Measurements from ENCODE around the gene SIX1. TPM values are rescaled to one million over a fixed set of nuclear protein-coding genes. Genes with fewer than 3 reads are reported as not detected.
A peak's percentile ranks its signal among the peaks of the same experiment; 100 is the strongest.

SIX1 gene
- polyA plus RNA-seq, 1 of the 3 experiments (the other 2 are of a cell fraction), result 52.1 TPM

GRCh38 chr14:60622210-60622916 is 26.9 kb downstream of the SIX1 start:
- Histone ChIP-seq H3K9ac (no peak overlapping the region), H3K79me2 (ENCODE audit: insufficient read depth) (peaks cover 6% of the 10 kb centered on the region; the same call in 1 of the 2 replicates), H4K20me1 (ENCODE audit: insufficient read depth) (no peaks in the 10 kb centered on the region), H3F3A (replicated peaks; ENCODE audit: insufficient read depth) (peaks cover 10% of the 10 kb centered on the region), H3K4me1 (ENCODE audit: control insufficient read depth in 1 of 2, insufficient read depth in 2 of 2, low read depth in 1 of 2, low read length in 1 of 2) (peaks cover 0 to 15% of the 10 kb centered on the region in 2 experiments; a peak in 2 of 4 replicates), H3K9me3 (no peaks in the 10 kb centered on the region), H3K27ac (ENCODE audit: low read depth in 2 of 2, low read length in 1 of 2) (peak overlapping the region in 1 of 2 experiments; percentile 60; a peak in 2 of 4 replicates), H2AFZ (ENCODE audit: low read depth) (no peak overlapping the region), H3K4me2 (no peak overlapping the region; the same call in 1 of the 2 replicates), H3K36me3 (replicated peaks in 1 of 2; ENCODE audit: control insufficient read depth in 1 of 2, insufficient read depth in 2 of 2, low read length in 1 of 2) (no peaks in the 10 kb centered on the region), H3K9me2 (no peaks in the 10 kb centered on the region), H3K4me3 (ENCODE audit: low read depth in 2 of 2, low read length in 1 of 2) (no peak overlapping the region), H3K27me3 (ENCODE audit: insufficient read depth) (no peaks in the 10 kb centered on the region)
- no peak for DNase-seq
- WGBS (ENCODE audit: low lambda C conversion rate), result 45% methylated on average over 5 of the region's 5 CpGs
- TF ChIP-seq RFX5 (IDR thresholded peaks at IDR 0.05; ENCODE audit: low read length) (no peak), MXI1 (IDR thresholded peaks at IDR 0.05; ENCODE audit: low read depth, low read length) (no peak)
- TF ChIP-seq, protein P1, sequence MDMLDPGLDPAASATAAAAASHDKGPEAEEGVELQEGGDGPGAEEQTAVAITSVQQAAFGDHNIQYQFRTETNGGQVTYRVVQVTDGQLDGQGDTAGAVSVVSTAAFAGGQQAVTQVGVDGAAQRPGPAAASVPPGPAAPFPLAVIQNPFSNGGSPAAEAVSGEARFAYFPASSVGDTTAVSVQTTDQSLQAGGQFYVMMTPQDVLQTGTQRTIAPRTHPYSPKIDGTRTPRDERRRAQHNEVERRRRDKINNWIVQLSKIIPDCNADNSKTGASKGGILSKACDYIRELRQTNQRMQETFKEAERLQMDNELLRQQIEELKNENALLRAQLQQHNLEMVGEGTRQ (IDR thresholded peaks at IDR 0.05; ENCODE audit: borderline replicate concordance, low read depth, low read length), result no peak
- TF ChIP-seq, protein P2, sequence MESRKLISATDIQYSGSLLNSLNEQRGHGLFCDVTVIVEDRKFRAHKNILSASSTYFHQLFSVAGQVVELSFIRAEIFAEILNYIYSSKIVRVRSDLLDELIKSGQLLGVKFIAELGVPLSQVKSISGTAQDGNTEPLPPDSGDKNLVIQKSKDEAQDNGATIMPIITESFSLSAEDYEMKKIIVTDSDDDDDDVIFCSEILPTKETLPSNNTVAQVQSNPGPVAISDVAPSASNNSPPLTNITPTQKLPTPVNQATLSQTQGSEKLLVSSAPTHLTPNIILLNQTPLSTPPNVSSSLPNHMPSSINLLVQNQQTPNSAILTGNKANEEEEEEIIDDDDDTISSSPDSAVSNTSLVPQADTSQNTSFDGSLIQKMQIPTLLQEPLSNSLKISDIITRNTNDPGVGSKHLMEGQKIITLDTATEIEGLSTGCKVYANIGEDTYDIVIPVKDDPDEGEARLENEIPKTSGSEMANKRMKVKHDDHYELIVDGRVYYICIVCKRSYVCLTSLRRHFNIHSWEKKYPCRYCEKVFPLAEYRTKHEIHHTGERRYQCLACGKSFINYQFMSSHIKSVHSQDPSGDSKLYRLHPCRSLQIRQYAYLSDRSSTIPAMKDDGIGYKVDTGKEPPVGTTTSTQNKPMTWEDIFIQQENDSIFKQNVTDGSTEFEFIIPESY (IDR thresholded peaks at IDR 0.05; ENCODE audit: borderline replicate concordance, low read depth), result no peak
- TF ChIP-seq, protein P3, sequence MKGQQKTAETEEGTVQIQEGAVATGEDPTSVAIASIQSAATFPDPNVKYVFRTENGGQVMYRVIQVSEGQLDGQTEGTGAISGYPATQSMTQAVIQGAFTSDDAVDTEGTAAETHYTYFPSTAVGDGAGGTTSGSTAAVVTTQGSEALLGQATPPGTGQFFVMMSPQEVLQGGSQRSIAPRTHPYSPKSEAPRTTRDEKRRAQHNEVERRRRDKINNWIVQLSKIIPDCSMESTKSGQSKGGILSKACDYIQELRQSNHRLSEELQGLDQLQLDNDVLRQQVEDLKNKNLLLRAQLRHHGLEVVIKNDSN (IDR thresholded peaks at IDR 0.05; ENCODE audit: borderline replicate concordance, low read depth), result no peak
- CTCF ChIA-PET, result interaction anchor here (1.1 to 5.3 kb wide), 3 partner anchors 403 to 647 kb away, joined by 3 to 119 read pairs (median 4); no protein-coding TSS in a partner anchor
- POLR2A ChIA-PET, result no interaction called here

- H3K27ac ChIP-seq (ENCODE audit: low read depth in 2 of 2, low read length in 1 of 2), result no peak overlapping the region
- no peak overlapping the region for H3K4me2 ChIP-seq
- H3K9me2 ChIP-seq, result no peaks in the 10 kb centered on the region
- no peak for DNase-seq
- peaks cover 10% of the 10 kb centered on the region for H3F3A ChIP-seq (replicated peaks; ENCODE audit: insufficient read depth)
- H2AFZ ChIP-seq (ENCODE audit: low read depth), result no peak overlapping the region
- H3K27me3 ChIP-seq (ENCODE audit: insufficient read depth), result no peaks in the 10 kb centered on the region
- no peak overlapping the region for H3K4me3 ChIP-seq (ENCODE audit: low read depth in 2 of 2, low read length in 1 of 2)
- H3K79me2 ChIP-seq (ENCODE audit: insufficient read depth), result peaks cover 6% of the 10 kb centered on the region; the same call in 1 of the 2 replicates
- CTCF ChIA-PET, result interaction anchor here (1.1 to 5.3 kb wide), 2 partner anchors 404 to 631 kb away, joined by 4 to 119 read pairs; no protein-coding TSS in a partner anchor
- POLR2A ChIA-PET, result no interaction called here
- no peak overlapping the region for H3K9ac ChIP-seq
- H3K4me1 ChIP-seq (ENCODE audit: control insufficient read depth in 1 of 2, insufficient read depth in 2 of 2, low read depth in 1 of 2, low read length in 1 of 2), result peaks cover 0 to 15% of the 10 kb centered on the region in 2 experiments; a peak in 3 of 4 replicates
- no peaks in the 10 kb centered on the region for H4K20me1 ChIP-seq (ENCODE audit: insufficient read depth)
- H3K36me3 ChIP-seq (replicated peaks in 1 of 2; ENCODE audit: control insufficient read depth in 1 of 2, insufficient read depth in 2 of 2, low read length in 1 of 2), result no peaks in the 10 kb centered on the region
- H3K9me3 ChIP-seq, result no peaks in the 10 kb centered on the region
- TF ChIP-seq NFIC (IDR thresholded peaks at IDR 0.05; ENCODE audit: borderline replicate concordance), result no peak
- no peak for TF ChIP-seq ELF1 (IDR thresholded peaks at IDR 0.05)
- TF ChIP-seq REST (IDR thresholded peaks at IDR 0.05; ENCODE audit: low read depth, low read length), result no peak
- no peak for TF ChIP-seq NRF1 (IDR thresholded peaks at IDR 0.05; ENCODE audit: low read depth, low read length)
- TF ChIP-seq FOSL2 (IDR thresholded peaks at IDR 0.05; ENCODE audit: borderline replicate concordance, low read depth), result no peak
- TF ChIP-seq CHD2 (IDR thresholded peaks at IDR 0.05; ENCODE audit: low read length, partially characterized antibody), result no peak
- no peak for TF ChIP-seq JUND (IDR thresholded peaks at IDR 0.05)
- no peak for TF ChIP-seq SIN3A (IDR thresholded peaks at IDR 0.05; ENCODE audit: borderline replicate concordance, low read depth, low read length)
- TF ChIP-seq EZH2phosphoT487 (IDR thresholded peaks at IDR 0.05; ENCODE audit: borderline replicate concordance, low read depth), result no peak
- TF ChIP-seq GATA2 (CRISPR knock-in tag; IDR thresholded peaks at IDR 0.05), result no peak
- TF ChIP-seq MXI1 (IDR thresholded peaks at IDR 0.05; ENCODE audit: low read depth, low read length), result no peak
- TF ChIP-seq, protein P1 (IDR thresholded peaks at IDR 0.05; ENCODE audit: borderline replicate concordance, low read depth, low read length), result no peak
- TF ChIP-seq RXRA (IDR thresholded peaks at IDR 0.05; ENCODE audit: borderline replicate concordance, low read depth), result no peak
- TF ChIP-seq RFX5 (IDR thresholded peaks at IDR 0.05; ENCODE audit: low read length), result no peak
- no peak for TF ChIP-seq RCOR1 (IDR thresholded peaks at IDR 0.05; ENCODE audit: low read length)
- no peak for TF ChIP-seq TCF12 (IDR thresholded peaks at IDR 0.05)
These were observed 27.9 kb downstream of the SIX1 start for GRCh38 chr14:60621386-60621785.

Data from SK-N-SH (cell line).